NCI-H2107 (cell line): Measurements from ENCODE around the gene CPEB4.

Experiments used
- DNase-seq: peaks from one replicate; lab custom pipeline; 2025; lab: John Stamatoyannopoulos, UW

The CPEB4 gene

DNA sequence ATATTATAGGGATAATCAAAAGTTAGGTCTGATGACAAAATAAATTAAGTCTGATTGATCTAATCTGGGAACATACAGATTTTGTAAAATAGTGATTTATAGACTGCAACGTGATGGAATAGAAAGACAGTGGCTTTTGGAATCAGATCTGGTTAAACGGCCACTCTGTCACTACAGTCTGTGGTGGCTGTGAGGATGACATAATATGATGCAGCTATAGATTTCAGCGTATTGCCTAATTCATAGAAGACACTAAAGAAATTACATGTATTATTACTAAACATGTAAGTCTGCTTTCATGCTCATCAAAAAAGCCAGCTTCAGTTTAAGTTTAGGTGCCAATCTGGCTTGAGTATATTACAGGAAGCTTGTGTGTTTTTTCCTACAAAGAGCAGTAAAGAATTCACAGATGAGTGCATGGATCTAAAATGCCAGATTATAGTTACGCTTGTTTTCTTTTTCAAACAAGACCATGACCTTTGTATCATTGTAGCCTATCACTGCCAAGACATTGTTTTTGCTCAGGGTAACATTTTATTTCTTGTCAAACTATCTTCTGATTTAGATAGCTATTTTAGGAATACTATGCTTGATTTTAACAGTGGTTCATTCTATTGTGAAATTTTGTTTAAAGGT lies 25.7 kb downstream of the CPEB4 start:
- no peak for DNase-seq

DNA sequence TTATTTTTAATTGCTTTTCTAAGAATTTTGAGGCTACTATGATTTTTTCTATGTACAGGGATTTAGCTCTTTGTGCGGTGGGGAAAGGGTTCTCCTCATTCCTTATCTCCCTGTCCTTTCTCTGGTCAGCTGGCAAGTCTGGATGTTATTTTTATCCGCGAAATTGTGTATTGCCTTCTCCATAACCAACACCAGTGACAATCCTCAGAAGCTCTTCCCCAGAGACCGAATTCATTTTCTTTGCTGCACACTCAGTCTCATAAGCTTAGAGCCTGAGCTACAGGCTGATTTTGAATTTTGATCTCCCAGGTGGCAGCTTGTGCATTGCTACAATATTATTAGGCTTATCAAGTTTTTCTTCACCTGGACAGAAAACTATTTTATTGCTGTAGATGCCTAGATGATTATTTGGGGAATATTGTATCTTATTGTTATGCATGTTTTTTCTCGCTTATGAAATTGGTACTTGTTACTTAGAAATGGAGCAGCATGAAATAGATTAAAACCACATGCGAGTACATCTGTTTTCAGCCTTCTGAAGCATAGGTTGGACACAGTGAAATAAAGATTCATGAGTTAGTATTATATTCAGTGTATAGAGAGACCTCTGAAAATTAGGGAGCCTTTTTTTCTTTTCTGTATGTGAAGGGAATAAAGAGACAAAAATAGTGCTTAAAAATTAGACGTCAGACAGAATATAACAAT lies 27.3 kb downstream of the CPEB4 start:
- no peak for DNase-seq

DNA sequence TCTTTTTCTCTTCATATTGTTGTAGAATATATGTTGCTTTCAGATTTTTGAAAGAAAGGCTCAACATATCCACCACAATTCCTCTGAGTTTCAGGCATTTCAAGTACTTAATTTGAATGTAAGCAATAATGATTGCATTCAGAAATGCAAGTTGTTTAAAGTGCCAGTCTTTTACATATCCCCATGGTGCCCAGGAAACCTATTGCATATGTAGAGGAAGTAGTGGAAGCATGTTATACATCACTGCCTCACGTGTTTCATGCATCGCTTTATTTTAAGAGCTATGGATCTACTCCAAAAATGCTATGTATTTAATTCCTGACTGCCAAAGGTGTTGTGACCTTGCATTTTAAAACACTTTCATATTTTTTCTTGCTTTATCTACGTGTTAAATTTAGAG lies 28.1 kb downstream of the CPEB4 start:
- no peak for DNase-seq

DNA sequence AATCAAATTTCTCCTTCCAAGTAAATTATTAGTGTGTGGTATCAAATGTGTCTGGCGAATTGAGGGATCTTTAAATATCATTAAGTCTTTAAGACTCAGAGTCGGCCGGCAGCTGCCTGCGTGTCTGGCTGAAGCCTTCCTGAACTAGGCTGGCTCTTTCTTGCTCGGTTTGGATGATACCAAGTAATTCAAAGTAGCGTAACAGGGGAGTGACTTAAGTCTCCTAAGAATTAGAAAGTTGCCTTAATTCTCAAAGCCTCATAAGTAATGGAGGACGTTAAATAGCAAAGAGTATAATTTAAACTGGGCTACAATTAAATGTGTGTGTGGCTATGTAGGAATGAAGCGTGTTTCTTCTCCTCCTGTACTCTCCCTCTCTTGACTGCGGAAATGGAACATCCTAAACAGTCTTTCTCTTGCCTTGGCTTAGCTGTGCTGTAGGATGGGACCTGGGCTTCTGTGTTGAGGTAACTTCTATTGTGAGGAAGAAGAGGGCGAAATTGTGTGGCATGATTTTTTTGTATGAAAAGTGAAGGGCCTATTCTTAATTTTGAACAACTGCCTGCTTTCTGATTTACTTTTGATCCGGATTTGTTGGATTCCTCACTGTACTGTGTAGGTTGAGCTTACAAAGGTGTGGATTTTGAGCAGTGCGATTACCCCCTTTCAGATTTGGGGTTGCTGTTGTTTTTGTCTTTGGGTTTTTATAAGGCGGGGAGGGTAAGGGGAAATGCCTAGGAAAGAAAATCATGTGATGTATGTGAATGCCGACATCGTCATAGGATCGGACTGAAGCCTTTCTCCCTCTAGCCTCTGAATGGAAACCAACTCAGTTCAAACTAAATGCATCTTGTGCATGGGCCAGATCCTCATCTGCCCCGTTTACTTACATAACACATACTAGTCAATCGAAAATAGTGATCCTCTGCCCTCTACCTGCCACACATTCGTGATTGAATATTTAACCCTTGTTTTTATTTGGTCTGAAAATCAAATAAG lies 29.9 kb downstream of the CPEB4 start:
- no peak for DNase-seq

DNA sequence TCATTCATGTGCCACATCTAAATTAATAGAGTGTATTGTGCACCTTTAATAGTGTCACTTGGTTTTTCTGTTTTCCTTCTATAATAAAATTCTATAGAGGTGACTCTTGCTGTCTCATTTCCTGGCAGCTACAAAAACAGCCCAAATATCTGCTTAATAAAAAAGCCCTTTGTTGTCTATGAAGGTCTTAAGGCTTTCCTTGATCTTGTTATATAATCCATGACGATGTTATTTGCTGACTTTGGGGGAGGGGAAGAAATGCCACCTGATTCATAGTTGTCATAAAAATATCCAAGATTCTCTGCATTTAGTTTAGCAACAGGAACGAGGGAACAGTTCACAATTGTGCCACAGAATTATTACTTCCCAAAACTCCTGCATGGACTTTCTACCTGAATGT lies 31.3 kb downstream of the CPEB4 start:
- no peak for DNase-seq

DNA sequence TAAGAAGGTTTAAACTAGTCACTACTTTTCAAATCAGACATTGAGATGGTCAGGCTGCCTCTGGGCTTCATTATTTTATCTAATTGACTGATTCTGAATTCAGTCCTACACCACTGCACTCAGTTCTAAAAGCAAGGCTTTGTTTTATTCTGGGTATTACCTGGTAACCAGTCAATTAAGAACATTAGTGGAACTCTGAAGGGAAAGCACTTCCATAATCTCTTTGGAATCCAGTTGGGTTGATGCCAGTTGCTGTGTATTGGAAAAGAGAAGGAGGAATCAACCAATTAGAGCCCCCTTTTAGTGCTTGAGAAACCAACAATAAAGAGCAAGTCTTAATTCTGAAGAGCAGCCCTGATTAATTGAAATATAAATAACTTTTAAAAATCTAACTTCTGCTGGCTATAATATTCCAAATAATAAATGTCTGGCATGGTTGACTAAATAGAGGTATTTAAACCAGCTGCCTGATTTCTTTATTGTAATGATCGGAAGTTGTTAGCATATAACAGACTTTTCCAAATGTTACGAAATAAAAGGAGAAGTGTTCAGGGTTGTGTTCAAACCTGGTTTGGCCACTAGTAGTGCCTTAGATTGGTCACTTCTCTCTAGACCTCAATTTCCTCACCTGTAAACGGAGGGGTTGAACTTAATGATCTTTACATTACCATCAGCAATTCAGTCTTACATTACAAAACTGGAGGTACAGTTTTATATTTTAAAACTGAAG lies 32.0 kb downstream of the CPEB4 start:
- no peak for DNase-seq

DNA sequence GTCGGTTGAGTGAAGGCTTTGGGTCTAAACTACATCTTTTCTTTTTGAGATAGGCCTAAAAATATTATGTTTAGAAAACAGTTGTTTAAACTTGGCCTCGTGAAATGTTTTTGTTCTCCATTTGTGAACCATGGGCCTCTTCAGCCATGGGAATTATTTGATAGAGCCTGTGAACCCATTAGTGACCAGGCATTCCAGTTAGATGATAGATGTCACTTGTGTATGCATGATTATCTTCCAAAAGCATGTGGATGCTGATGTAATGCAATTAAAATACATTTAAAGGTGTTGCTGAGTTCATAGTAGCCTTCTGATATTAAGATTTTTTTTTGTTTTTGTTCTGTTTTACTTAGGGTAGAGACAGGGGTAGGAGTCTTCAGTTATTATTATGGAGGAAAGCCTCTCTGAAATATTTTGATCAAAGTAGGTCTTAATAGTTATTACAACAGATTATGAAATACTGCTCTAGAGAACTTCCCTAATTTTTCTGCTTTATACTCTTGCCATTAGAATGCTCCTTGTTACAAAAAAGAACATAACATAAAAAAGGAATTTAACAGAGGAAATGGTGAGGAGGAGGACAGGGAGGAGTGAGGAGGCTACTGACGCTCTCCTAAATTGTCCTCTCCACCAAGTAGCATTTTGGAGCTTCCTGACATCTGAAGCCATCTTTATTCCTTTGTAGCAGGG lies 32.9 kb downstream of the CPEB4 start:
- no peak for DNase-seq

DNA sequence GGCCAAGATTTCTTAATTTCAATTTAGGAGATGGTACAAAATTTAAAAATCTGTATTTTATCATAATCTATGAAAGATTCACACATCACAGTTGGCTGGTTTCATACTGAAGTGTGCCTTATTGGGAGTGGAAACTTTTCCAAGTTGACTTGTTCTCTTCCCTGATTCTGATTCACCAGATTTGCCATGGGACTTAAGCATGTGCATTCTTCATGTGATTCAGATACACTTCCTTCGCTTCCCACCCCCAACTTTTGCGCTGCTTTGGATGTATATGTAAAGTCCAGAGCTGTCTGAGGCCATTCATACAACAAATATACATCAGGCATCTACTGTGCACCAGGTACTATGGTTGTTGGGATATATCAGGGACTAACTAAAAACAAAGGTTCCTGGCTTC lies 34.4 kb downstream of the CPEB4 start:
- no peak for DNase-seq

DNA sequence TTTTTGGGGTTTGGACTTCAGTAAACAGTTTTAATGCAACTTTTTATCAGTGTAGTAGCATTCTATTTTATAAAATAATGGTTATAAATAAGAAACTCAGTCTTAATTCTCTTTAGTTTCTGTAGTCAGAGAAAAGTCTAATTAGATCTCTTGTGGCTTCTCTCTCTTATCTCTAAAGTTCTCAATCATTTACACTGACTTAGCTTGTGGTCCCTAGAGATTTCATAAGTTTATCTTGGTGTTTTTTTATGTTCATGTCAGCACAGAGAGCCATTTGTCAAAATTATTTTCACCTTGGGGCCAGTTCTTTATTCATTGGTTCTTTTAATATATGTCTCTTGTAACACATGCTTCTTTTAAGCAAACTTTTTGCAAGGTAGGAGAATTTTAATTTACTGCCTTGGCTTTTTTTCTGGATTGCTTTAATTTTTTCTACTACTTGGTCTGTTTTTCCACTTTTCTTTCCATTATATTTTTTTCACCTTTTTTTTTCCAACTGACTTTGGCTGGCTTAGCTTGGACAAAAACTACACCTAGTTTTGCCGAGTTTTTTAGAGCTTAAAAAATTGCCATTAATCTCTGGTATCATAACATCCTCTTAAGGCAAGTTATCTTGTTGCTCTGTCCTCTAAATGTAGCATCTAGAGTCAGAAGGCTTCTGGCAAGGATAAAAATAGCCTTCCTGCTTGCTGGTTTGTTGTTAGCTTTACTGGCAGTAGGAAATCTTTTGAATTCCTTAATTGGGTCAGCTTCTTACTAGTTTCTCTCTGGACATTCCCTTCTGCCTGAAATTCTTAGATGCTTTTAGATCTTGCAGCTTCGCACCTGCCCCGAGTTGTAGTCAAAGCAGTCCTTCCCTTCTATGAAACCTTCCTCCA lies 35.3 kb downstream of the CPEB4 start:
- DNase-seq = no peak

DNA sequence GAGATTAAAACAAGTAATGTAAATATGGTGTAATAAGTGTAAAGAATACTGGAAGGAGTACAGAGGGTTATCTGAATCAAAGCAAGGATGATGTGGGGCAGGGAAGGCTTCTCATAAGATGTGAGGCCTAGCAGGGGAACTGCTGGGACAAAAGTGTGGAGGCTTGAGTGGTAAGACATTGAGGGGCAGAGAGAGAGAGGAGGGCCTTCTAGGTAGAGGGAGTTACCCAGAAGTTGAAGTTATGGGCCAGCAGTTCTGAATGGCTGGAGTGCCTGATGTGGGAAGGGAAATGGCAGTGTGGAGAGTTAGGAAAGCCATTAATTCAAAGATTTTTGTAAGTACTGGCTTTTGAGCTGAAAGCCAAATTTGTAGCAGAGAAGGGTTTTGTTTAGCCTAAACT lies 36.8 kb downstream of the CPEB4 start:
- DNase-seq = no peak

DNA sequence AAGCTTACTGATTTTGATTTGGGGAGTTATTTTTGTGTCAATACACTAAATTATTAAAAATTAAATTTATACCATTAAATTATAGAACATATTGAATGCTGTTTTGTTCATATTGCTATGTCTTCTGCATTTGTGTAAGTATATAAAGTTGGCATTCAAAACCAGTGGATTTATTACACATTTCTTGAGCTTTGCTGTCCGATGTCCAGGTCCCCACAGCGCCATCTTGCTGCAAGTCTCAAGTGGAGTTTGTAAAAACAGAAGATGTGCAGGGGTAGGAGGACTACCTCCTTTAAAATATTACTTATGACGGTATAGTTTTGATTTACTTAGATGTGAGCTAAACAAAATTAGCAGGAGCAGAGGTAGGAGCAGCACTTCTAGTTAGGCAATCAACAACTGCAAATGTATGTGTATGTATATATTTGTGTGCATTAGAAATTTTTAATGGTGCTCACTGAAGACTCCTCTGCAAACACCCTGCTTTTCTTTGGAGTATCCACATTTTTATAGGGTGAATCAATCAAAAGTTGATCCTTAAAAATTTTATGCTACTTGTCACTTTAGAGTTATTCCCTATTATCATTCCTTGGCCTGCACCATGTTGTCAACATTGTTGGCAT lies 37.4 kb downstream of the CPEB4 start:
- no peak for DNase-seq

DNA sequence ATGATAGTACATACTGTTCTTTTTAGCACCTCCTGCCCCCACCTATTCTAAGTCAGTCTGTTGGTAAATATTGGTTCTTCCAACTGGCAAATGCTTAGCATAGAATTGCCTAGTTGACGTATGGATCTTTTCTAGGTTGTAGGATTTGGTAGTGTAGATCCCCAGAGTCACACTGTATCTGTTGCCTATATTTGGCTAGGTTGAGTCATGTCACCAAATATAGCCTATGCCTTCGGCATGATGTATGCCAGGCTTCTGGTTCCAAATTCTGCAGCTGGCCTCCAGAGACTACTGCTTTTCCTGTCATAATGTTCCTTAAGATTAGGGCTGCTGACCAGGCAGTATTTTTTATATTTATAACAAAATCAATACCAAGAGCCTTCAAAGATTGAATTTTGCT lies 38.2 kb downstream of the CPEB4 start:
- DNase-seq = no peak

DNA sequence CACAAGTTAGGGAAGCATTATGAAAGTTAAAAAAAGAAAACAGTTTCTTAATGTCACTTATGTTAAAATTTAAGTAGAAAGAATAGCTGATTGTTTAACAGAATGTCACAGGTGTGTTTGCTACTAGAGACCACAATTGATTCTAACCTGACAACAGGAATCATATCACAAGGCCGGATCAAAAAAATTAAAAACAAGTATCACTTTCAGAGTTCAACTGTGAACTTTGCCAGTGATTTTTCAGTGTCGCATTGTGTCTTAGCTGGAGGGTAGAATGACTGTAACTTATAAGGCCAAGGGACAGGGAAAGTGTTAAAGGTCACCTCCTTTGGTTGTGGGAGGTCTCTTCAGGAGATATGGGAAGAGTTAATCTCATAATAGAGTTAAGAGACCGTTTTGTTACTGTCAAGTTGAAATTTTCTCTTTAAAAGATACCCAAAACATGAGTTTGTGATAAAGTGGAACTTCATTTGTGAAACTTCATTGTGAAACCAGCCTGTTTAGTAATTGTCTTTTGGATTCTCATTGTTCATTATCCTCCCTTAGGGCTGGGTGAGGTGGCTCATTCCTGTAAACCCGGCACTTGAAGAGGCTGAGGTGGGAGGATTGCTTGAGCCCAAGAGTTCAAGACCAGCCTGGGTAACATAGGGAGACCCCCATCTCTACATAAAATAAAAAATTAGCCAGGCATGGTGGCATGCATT lies 40.9 kb downstream of the CPEB4 start:
- DNase-seq = no peak

DNA sequence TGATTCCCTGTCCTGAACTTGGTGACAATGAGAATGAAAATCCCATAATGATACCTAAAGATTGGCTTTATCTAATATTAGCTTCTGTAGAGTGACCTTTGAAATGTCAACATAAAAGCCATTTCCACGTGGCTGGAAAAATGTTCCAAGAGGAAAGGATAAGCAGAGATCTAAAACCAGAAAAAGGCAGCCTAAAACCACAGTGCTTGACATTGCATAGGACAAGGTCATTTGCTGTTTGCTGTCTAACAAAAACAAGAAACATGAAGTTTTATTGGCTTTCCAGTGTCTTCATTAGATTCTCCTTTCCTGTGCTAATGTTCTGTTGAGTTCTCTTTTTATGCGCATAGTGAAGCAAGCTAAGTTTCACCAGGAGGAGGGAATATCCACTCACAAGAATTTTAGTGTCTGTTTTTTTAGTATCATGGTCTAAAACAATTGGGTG lies 44.6 kb downstream of the CPEB4 start:
- no peak for DNase-seq

DNA sequence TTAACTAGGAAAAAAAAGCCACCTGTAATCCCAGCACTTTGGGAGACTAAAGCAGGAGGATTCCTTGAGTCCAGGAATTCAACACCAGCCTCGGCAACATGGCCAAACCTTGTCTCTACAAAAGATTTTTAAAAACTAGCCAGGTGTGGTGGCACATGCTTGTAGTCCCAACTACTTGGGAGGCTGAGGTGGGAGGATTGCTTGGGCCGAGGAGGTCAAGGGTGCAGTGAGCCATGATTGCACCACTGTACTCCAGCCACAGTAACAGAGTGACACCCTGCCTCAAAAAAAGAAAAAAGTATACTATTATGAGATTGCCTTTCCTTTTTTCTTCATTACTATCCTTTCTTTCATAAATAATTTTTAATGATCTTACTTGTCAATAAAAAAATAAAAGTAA lies 45.8 kb downstream of the CPEB4 start:
- DNase-seq = no peak

DNA sequence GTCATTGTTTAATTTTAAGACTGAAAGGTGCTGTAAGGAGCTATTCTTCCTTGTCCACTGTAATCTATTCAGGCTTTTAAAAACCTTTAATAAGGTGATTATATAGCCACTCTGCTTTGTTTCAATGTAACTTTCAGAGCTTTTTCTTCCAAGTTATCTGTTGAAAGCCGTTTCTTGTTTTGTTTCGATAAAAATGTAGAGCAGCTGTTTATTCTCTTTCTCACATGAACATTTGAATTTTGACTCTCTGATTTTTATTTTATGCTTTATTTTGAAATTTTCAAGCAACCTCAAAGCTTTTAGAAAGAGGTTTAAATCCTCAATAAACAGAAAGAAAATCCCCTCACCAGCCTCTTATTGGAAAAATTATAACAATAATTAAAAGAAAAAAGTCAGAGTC lies 47.2 kb downstream of the CPEB4 start:
- DNase-seq = no peak

DNA sequence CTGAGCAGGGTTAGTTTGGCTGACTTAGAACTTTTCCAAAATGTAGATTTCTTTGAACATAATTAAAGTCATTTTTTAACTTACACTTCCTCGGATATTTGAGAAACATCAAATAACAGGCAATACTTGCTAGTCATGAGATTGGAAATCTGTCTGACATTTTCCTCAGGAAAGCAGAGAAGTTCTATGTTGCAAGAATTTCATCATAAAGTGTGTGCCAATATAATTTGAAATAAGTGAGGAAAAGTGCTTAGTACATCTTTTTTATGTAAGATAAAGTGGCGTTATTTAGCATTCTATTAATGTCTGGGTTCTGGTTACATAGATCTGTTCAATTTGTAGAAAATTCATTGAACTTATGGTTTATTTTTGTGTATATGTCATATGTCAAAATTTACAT lies 52.1 kb downstream of the CPEB4 start:
- DNase-seq = no peak

DNA sequence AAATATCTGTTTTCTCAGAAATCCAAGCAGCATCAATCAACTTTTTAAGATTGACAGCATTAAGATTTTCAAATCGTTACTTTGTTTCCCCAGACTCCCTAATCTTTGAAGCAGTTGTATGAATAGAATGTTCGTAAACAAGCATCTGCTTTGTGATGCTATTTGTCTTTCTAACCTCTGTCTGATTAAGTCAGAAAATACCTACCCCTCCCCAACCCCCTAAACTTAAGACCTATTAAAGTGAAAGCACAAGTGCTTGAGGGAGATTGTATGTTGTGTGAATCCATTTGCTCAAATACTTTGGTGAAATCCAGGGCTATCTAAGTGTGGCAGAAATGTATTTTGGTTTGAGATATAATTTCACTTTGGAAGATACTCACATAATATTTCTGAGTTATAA lies 53.0 kb downstream of the CPEB4 start:
- DNase-seq = no peak

DNA sequence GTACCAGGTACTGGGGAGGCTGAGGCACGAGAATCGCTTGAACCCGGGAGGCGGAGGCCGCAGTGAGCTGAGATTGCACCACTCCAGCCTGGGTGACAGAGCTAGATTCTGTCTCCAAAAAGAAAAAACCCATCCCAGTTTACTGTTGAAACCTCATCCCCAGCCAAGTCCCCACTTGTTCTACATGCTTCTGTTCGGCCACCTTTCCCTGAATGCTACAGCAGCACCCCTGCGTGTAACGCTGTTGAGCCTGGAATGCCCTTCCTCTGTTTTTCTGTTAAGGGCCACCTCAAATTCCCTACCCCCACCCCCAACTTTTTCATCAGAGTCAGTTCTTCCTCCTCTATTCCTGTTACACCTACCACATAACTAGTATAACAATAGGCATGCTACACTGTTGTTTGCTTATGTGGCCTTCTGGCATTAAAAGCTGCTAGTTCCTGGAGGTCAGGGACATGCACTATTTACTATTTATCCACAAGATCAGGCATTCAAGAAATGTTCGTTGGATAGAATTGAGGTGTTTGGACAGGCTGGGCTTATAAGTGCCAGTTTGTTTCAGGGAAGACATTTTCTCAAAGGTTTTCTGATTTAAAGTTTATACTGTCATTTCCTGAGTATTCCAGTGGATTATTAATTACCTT lies 53.7 kb downstream of the CPEB4 start:
- no peak for DNase-seq
